ENCODE measurements around the gene HERC3. TPM values are rescaled to one million over a fixed set of nuclear protein-coding genes. Genes with fewer than 3 reads are reported as not detected.
A peak's percentile ranks its signal among the peaks of the same experiment; 100 is the strongest.

Gene HERC3
- total RNA-seq, 1 donor from 2014 or later: 32.9 TPM

- TF ChIP-seq POLR2A (IDR thresholded peaks at IDR 0.05): no peak
- TF ChIP-seq POLR2AphosphoS5 (IDR thresholded peaks at IDR 0.05; ENCODE audit: insufficient read depth in 1 of 2, low read depth in 1 of 2): no peak
- TF ChIP-seq, protein P1, sequence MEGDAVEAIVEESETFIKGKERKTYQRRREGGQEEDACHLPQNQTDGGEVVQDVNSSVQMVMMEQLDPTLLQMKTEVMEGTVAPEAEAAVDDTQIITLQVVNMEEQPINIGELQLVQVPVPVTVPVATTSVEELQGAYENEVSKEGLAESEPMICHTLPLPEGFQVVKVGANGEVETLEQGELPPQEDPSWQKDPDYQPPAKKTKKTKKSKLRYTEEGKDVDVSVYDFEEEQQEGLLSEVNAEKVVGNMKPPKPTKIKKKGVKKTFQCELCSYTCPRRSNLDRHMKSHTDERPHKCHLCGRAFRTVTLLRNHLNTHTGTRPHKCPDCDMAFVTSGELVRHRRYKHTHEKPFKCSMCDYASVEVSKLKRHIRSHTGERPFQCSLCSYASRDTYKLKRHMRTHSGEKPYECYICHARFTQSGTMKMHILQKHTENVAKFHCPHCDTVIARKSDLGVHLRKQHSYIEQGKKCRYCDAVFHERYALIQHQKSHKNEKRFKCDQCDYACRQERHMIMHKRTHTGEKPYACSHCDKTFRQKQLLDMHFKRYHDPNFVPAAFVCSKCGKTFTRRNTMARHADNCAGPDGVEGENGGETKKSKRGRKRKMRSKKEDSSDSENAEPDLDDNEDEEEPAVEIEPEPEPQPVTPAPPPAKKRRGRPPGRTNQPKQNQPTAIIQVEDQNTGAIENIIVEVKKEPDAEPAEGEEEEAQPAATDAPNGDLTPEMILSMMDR (IDR thresholded peaks at IDR 0.05): no peak
- H3K36me3 ChIP-seq: peaks cover 0 to 26% of the 10 kb centered on the region in 2 donors
- no peaks in the 10 kb centered on the region for H3K4me1 ChIP-seq
- intact Hi-C loops (cut with DNase I): loop anchor here (10.0 kb wide), 1 partner anchor 119 kb away; no protein-coding TSS in a partner anchor
- no peak for DNase-seq (ENCODE audit: extremely low spot score in 2 of 2)
- no peak overlapping the region for H3K4me3 ChIP-seq
- H3K27ac ChIP-seq: no peak overlapping the region
- H3K9me3 ChIP-seq: no peaks in the 10 kb centered on the region
- no peaks in the 10 kb centered on the region for H3K27me3 ChIP-seq
These were observed 61.2 kb downstream of the HERC3 start for GRCh38 chr4:88653371-88653946.

- no peaks in the 10 kb centered on the region for H3K9me3 ChIP-seq
- no peak overlapping the region for H3K27ac ChIP-seq
- intact Hi-C loops (cut with DNase I): loop anchor here (10.0 kb wide), 1 partner anchor 120 kb away; no protein-coding TSS in a partner anchor
- no peak overlapping the region for H3K4me3 ChIP-seq
- peaks cover 0 to 26% of the 10 kb centered on the region in 2 donors for H3K36me3 ChIP-seq
- no peak for TF ChIP-seq POLR2AphosphoS5 (IDR thresholded peaks at IDR 0.05; ENCODE audit: insufficient read depth in 1 of 2, low read depth in 1 of 2)
- TF ChIP-seq POLR2A (IDR thresholded peaks at IDR 0.05): no peak
- TF ChIP-seq, protein P1 (IDR thresholded peaks at IDR 0.05): no peak
- H3K4me1 ChIP-seq: peaks cover 3% of the 10 kb centered on the region
- no peak for DNase-seq (ENCODE audit: extremely low spot score in 2 of 2)
- no peaks in the 10 kb centered on the region for H3K27me3 ChIP-seq
These were observed 62.9 kb downstream of the HERC3 start for GRCh38 chr4:88655226-88655625.

DNA sequence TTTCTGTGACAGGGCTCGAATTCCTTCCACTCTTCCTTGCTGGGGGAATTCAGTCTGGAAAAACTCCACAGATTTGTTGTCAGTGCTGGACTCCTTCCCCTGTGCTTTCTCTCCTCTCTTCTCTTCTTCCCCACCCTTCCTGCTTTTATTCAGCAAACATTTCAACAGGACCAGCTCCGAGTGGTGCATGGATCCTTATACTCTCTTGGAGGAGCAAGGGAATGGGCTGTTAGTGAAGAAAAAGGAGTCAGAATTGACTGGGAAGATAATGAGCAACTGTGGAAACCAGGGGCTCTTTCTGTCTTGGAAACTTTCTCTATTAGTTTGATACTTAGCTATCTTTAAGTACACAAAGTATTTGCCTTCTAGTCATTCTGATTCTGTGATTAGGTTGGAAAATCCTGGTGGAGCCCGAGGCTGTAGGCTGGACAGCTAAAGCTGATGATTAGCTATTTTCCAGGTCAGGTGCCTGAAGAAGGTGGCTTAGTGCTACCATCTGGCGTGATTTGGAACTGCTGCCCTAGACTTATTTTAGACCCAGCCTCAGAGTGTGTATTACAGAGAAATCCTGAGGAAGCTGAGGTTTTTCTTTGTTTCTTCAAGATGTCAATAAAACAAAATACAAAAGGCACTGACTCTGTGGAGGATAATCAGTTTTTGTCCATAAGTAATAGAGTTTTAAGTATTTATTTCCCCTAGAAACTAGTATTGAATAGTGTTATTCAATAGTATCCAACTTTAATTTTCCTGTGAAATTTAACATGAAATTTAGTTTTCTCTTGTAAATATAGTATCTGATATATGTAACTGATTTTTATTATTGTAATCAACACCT, 67.0 kb downstream of the HERC3 start:
- H3K27ac ChIP-seq: no peak overlapping the region
- TF ChIP-seq, protein P1 (IDR thresholded peaks at IDR 0.05): peak in 1 of 3 experiments; percentile 47
- peak in 1 of 2 donors; percentile 15 for TF ChIP-seq POLR2AphosphoS5 (IDR thresholded peaks at IDR 0.05; ENCODE audit: insufficient read depth in 1 of 2, low read depth in 1 of 2)
- no peak for TF ChIP-seq POLR2A (IDR thresholded peaks at IDR 0.05)

DNA sequence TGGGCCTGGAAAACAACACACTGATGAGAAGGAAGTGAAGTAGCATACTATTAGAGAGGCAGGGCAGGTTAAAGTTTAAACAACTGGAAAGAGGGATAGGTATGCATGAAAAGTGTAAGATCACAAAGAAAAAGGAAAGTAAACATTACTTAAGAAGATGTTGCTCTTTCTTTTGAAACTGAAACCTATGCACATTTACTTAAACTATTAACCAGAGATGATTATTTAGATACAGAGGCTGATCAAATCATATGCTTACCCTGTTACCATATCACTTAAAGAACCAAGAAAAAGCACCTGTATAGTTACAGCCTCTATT, 67.6 kb downstream of the HERC3 start:
- H3K27ac ChIP-seq: no peak overlapping the region
- no peak overlapping the region for H3K4me3 ChIP-seq
- H3K36me3 ChIP-seq: peaks cover 0 to 29% of the 10 kb centered on the region in 2 donors
- intact Hi-C loops (cut with DNase I): loop anchor here (10.0 kb wide), 1 partner anchor 125 kb away; no protein-coding TSS in a partner anchor
- no peaks in the 10 kb centered on the region for H3K27me3 ChIP-seq
- peaks cover 25% of the 10 kb centered on the region for H3K4me1 ChIP-seq
- TF ChIP-seq POLR2AphosphoS5 (IDR thresholded peaks at IDR 0.05; ENCODE audit: insufficient read depth in 1 of 2, low read depth in 1 of 2) (no peak), POLR2A (IDR thresholded peaks at IDR 0.05) (no peak)
- TF ChIP-seq, protein P1 (IDR thresholded peaks at IDR 0.05): no peak
- H3K9me3 ChIP-seq: no peaks in the 10 kb centered on the region
- DNase-seq (ENCODE audit: extremely low spot score in 2 of 2): no peak

More for the DNA sequence above, 67.0 kb downstream of the HERC3 start:
- intact Hi-C loops (cut with DNase I): loop anchor here (10.0 kb wide), 1 partner anchor 124 kb away; no protein-coding TSS in a partner anchor
- Histone ChIP-seq H3K9me3 (no peaks in the 10 kb centered on the region), H3K4me1 (peaks cover 25% of the 10 kb centered on the region), H3K36me3 (peaks cover 0 to 32% of the 10 kb centered on the region in 2 donors), H3K27me3 (no peaks in the 10 kb centered on the region), H3K4me3 (no peak overlapping the region)
- no peak for DNase-seq (ENCODE audit: extremely low spot score in 2 of 2)
